HCT116 (cell line): Measurements from ENCODE around the gene ACTN4. TPM values are rescaled to one million over a fixed set of nuclear protein-coding genes. Genes with fewer than 3 reads are reported as not detected.
"Not testable (repeated sequence)": the region's sequence is repeated elsewhere in the genome, so short reads cannot be mapped to it uniquely, and the experiment has no call there.

Experiments
- ATAC-seq: fragments of 200-7000 bp; cut with Tn5 transposase; 2 replicates; pipeline ENCODE4 v1.9.1; 2020; ENCODE audit warnings: mild to moderate bottlenecking, moderate library complexity
- BruUV-seq: library from RNA; stranded (reverse); fragments of 400-500 nt; replicated peaks from 2 replicates; lab custom pipeline; 2021; lab: Mats Ljungman, UMichigan
- CTCF ChIA-PET: fragments of 300-600 bp; sonication (Branson Sonifier 250); formaldehyde crosslinking; loops from one replicate; lab custom pipeline; 2021; ENCODE audit warnings: antibody characterized with exemption; lab: Charles Lee
- POLR2A ChIA-PET: fragments of 300-600, 350-600 bp; sonication (Branson Sonifier 250); formaldehyde crosslinking; loops from one replicate; lab custom pipeline; 2021; ENCODE audit warnings: antibody characterized with exemption; lab: Charles Lee
- RAD21 ChIA-PET, 2 experiments: fragments of 300-600 bp; sonication (Branson Sonifier 250); formaldehyde crosslinking; loops; one replicate each; lab custom pipeline; 2023; ENCODE audit warnings: low total read pairs in 2 of 2; ENCODE audit not compliant: uncharacterized antibody in 2 of 2, unreplicated experiment in 2 of 2, low non-redundant PET in 1 of 2; lab: Charles Lee
- DNase-seq: peaks from one replicate; pipeline ENCODE4 v3.0.0-alpha.2; 2010; ENCODE audit warnings: low read depth, low spot score
- H2AFZ ChIP-seq: fragments of 200-600 bp; shearing (Covaris generic), sonication (generic); 2 replicates; pipeline ENCODE4 v1.6.1; 2017; ENCODE audit warnings: low read depth, mixed run types, mixed read lengths, antibody characterized with exemption, low read length; ENCODE audit not compliant: poor library complexity, severe bottlenecking
- H3K27ac ChIP-seq: 2 replicates; pipeline ENCODE4 v1.5.1; 2012; ENCODE audit warnings: low read depth, low read length
- H3K27me3 ChIP-seq: fragments of 200-600 bp; sonication (generic); 2 replicates; pipeline ENCODE4 v1.6.1; 2016; ENCODE audit warnings: mixed run types, low read length, mixed read lengths; ENCODE audit not compliant: insufficient read depth
- H3K36me3 ChIP-seq, 2 experiments: fragments of 200-500 bp in 1 of 2; fragments of 200-600 bp in 1 of 2; sonication (Bioruptor generic) in 1 of 2; sonication (generic) in 1 of 2; 2 replicates each; pipeline versions ENCODE4 v1.5.1 to v1.6.1; 2014 to 2016; ENCODE audit warnings: low read length in 2 of 2, inconsistent platforms in 1 of 2, mixed read lengths in 1 of 2, mixed run types in 1 of 2; ENCODE audit not compliant: insufficient read depth in 2 of 2, control insufficient read depth in 1 of 2
- H3K4me1 ChIP-seq, 2 experiments: fragments of 200-600 bp in 1 of 2; sonication (generic) in 1 of 2; 2 replicates each; pipeline versions ENCODE4 v1.5.1 to v1.6.1; 2012 to 2017; ENCODE audit warnings: low read length in 2 of 2, inconsistent platforms in 1 of 2, mild to moderate bottlenecking in 1 of 2, mixed read lengths in 1 of 2, mixed run types in 1 of 2, moderate library complexity in 1 of 2; ENCODE audit not compliant: insufficient read depth in 2 of 2, control insufficient read depth in 1 of 2
- H3K4me2 ChIP-seq: fragments of 200-600 bp; sonication (generic); 2 replicates; pipeline ENCODE4 v1.6.1; 2017; ENCODE audit warnings: mixed run types, low read length, mixed read lengths
- H3K4me3 ChIP-seq, 2 experiments: fragments of 200-600 bp in 1 of 2; sonication (generic) in 1 of 2; replicated peaks in 1 of 2; 2 replicates each; pipeline ENCODE4 v1.5.1; 2011 to 2016; ENCODE audit warnings: low read length in 2 of 2, control low read depth in 1 of 2, low read depth in 1 of 2, mild to moderate bottlenecking in 1 of 2, mixed read lengths in 1 of 2, mixed run types in 1 of 2
- H3K79me2 ChIP-seq: fragments of 200-600 bp; sonication (generic); 2 replicates; pipeline ENCODE4 v1.6.1; 2017; ENCODE audit warnings: mild to moderate bottlenecking, mixed run types, low read length, moderate library complexity, mixed read lengths; ENCODE audit not compliant: insufficient read depth
- H3K9ac ChIP-seq: fragments of 200-600 bp; sonication (generic); 2 replicates; pipeline ENCODE4 v1.6.1; 2016; ENCODE audit warnings: low read length, mixed read lengths
- H3K9me2 ChIP-seq: fragments of 200-600 bp; sonication (generic), shearing (Covaris generic); 2 replicates; pipeline ENCODE4 v1.6.1; 2017; ENCODE audit warnings: mixed run types, mild to moderate bottlenecking, moderate library complexity; ENCODE audit not compliant: insufficient read depth
- H3K9me3 ChIP-seq, 2 experiments: fragments of 200-500 bp in 1 of 2; fragments of 200-600 bp in 1 of 2; sonication (Bioruptor generic) in 1 of 2; sonication (generic) in 1 of 2; 2 replicates each; pipeline ENCODE4 v1.6.1; 2014 to 2017; ENCODE audit warnings: low read length in 2 of 2, mixed read lengths in 2 of 2, inconsistent platforms in 1 of 2, low read depth in 1 of 2, mild to moderate bottlenecking in 1 of 2, mixed run types in 1 of 2, moderate library complexity in 1 of 2; ENCODE audit not compliant: control insufficient read depth in 1 of 2, insufficient read depth in 1 of 2
- H4K20me1 ChIP-seq: fragments of 200-600 bp; sonication (generic), shearing (Covaris generic); 2 replicates; pipeline ENCODE4 v1.6.1; 2017; ENCODE audit warnings: mixed run types, mild to moderate bottlenecking, moderate library complexity; ENCODE audit not compliant: insufficient read depth
- JUND ChIP-seq: IDR thresholded peaks from 2 replicates; pipeline ENCODE4 v1.6.1; 2012
- SP1 ChIP-seq: IDR thresholded peaks from 2 replicates; pipeline ENCODE4 v1.6.1; 2012; ENCODE audit warnings: low read depth
- SRF ChIP-seq: IDR thresholded peaks from 2 replicates; pipeline ENCODE4 v1.6.1; 2012; ENCODE audit warnings: low read depth
- YY1 ChIP-seq: IDR thresholded peaks from 2 replicates; pipeline ENCODE4 v1.6.1; 2011; ENCODE audit warnings: low read length, low read depth, moderate library complexity, mild to moderate bottlenecking; ENCODE audit not compliant: insufficient replicate concordance; ENCODE audit errors: extremely low read depth
- ZFX ChIP-seq: fragments of 450-650 bp; IDR thresholded peaks from 2 replicates; pipeline ENCODE4 v1.6.1; 2017
- intact Hi-C: fragments of 100-400 bp; cut with micrococcal nuclease; formaldehyde crosslinking; loops from 2 replicates; pipeline ENCODE4 v1.10.0; 2022
- total RNA-seq: library from RNA; stranded (reverse); gene quantifications from one replicate; pipeline ENCODE4 v1.2.1, GENCODE V29; 2021; ENCODE audit not compliant: unreplicated experiment
- TF ChIP-seq, protein P1 (sequence below): IDR thresholded peaks from 2 replicates; pipeline ENCODE4 v1.6.1; 2011; ENCODE audit warnings: mild to moderate bottlenecking, low read length, moderate library complexity; ENCODE audit not compliant: insufficient replicate concordance; ENCODE audit errors: extremely low read depth
- TF ChIP-seq, protein P2 (sequence below), 3 experiments: fragments of 200-600 bp in 1 of 3; sonication (generic) in 1 of 3; IDR thresholded peaks in 2 of 3; conservative IDR thresholded peaks in 1 of 3; 2 replicates each; pipeline ENCODE4 v1.5.1; 2012 to 2017; ENCODE audit warnings: low read depth in 2 of 3, low read length in 2 of 3, antibody characterized with exemption in 1 of 3, borderline replicate concordance in 1 of 3, control low read depth in 1 of 3, mild to moderate bottlenecking in 1 of 3, mixed read lengths in 1 of 3, mixed run types in 1 of 3, moderate library complexity in 1 of 3; ENCODE audit not compliant: insufficient read depth in 1 of 3

The ACTN4 gene
- total RNA-seq, 1 experiment from 2014 or later = 651 TPM

DNA sequence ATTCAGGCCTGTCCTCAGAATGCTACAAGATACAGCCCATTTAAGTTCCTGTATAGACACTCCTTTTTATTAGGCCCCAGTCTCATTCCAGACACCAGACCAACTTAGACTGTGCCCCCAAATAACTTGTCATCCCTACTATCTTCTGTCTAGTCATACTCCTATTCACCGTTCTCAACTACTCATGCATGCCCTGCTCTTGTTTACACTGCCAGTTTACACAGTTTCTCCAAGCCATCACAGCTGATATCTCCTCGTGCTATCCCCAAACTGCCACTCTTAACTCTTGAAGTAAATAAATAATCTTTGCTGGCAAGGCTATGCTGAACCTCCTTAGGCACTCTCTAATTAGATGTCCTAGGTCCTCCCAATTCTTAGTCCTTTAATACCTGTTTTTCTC lies 106.7 kb downstream of the ACTN4 start:
- POLR2A ChIA-PET, BruUV-seq, H3K9ac ChIP-seq, H4K20me1 ChIP-seq, H3K79me2 ChIP-seq, CTCF ChIA-PET, H3K27me3 ChIP-seq, H3K4me2 ChIP-seq, H3K9me3 ChIP-seq, H3K4me3 ChIP-seq, DNase-seq, RAD21 ChIA-PET, H3K9me2 ChIP-seq, intact Hi-C loops, H3K36me3 ChIP-seq, H3K4me1 ChIP-seq, H3K27ac ChIP-seq, ATAC-seq, H2AFZ ChIP-seq: not testable (repeated sequence)

GRCh38 chr19:38759590-38760003 lies 112.1 kb downstream of the ACTN4 start:
- ATAC-seq (no peak), DNase-seq (no peak)
- Histone ChIP-seq H3K9me3 (no peaks in the 10 kb centered on the region), H3K36me3 (no peaks in the 10 kb centered on the region), H4K20me1 (no peaks in the 10 kb centered on the region), H3K9ac (no peak overlapping the region), H3K9me2 (no peaks in the 10 kb centered on the region), H3K79me2 (no peaks in the 10 kb centered on the region), H3K4me2 (no peak overlapping the region), H3K27me3 (no peaks in the 10 kb centered on the region), H2AFZ (no peak overlapping the region), H3K27ac (no peak overlapping the region), H3K4me3 (no peak overlapping the region), H3K4me1 (no peaks in the 10 kb centered on the region)
- ChIA-PET CTCF (no interaction called here), POLR2A (no interaction called here), RAD21 (no interaction called here)
- intact Hi-C loops = no loop called here
- TF ChIP-seq, protein P1, sequence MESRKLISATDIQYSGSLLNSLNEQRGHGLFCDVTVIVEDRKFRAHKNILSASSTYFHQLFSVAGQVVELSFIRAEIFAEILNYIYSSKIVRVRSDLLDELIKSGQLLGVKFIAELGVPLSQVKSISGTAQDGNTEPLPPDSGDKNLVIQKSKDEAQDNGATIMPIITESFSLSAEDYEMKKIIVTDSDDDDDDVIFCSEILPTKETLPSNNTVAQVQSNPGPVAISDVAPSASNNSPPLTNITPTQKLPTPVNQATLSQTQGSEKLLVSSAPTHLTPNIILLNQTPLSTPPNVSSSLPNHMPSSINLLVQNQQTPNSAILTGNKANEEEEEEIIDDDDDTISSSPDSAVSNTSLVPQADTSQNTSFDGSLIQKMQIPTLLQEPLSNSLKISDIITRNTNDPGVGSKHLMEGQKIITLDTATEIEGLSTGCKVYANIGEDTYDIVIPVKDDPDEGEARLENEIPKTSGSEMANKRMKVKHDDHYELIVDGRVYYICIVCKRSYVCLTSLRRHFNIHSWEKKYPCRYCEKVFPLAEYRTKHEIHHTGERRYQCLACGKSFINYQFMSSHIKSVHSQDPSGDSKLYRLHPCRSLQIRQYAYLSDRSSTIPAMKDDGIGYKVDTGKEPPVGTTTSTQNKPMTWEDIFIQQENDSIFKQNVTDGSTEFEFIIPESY = no peak
- TF ChIP-seq JUND (no peak), ZFX (no peak), SP1 (no peak), YY1 (no peak), SRF (no peak)
- TF ChIP-seq, protein P2, sequence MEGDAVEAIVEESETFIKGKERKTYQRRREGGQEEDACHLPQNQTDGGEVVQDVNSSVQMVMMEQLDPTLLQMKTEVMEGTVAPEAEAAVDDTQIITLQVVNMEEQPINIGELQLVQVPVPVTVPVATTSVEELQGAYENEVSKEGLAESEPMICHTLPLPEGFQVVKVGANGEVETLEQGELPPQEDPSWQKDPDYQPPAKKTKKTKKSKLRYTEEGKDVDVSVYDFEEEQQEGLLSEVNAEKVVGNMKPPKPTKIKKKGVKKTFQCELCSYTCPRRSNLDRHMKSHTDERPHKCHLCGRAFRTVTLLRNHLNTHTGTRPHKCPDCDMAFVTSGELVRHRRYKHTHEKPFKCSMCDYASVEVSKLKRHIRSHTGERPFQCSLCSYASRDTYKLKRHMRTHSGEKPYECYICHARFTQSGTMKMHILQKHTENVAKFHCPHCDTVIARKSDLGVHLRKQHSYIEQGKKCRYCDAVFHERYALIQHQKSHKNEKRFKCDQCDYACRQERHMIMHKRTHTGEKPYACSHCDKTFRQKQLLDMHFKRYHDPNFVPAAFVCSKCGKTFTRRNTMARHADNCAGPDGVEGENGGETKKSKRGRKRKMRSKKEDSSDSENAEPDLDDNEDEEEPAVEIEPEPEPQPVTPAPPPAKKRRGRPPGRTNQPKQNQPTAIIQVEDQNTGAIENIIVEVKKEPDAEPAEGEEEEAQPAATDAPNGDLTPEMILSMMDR (IDR thresholded peaks at IDR 0.05 in 2 of 3, conservative IDR thresholded peaks at IDR 0.05 in 1 of 3; ENCODE audit: borderline replicate concordance in 1 of 3, insufficient read depth in 1 of 3, low read depth in 2 of 3, low read length in 2 of 3) = no peak
- no TSS peak for BruUV-seq

DNA sequence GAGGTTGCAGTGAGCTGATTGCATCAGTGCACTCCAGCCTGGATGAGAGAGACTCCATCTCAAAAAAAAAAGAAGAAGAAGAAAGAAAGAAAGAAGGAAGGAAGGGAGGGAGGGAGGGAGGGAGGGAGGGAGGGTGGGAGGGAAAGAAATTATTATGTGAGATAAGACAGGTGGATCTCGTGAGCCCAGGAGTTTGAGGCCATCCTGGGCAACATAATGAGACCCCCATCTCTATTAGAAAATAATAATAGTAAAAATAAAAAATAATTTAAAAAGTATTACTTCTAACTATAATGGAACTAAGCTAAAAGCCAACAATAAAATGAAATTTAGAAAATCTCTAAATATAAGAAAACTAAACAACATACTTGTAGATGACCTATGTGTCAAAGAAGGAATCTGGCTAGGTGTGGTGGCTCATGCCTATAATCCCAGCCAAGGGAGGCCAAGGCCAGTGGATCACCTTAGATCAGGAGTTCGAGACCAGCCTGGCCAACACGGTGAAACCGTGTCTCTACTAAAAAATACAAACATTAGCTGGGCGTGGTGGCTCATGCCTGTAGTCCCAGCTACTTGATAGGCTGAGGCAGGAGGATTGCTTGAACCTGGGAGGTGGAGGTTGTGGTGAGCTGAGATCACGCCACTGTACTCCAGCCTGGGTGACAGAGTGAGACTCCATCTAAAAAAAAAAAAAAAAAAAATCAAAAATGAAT lies 113.5 kb downstream of the ACTN4 start:
- RAD21 ChIA-PET, H3K4me1 ChIP-seq, intact Hi-C loops, ATAC-seq, H3K36me3 ChIP-seq, H4K20me1 ChIP-seq, H3K79me2 ChIP-seq, BruUV-seq, H3K27ac ChIP-seq, H3K27me3 ChIP-seq, DNase-seq, H3K9me3 ChIP-seq, H3K9me2 ChIP-seq, H3K4me3 ChIP-seq, H3K4me2 ChIP-seq, H2AFZ ChIP-seq, H3K9ac ChIP-seq: not testable (repeated sequence)
- CTCF ChIA-PET = interaction anchor here (1.4 kb wide), 1 partner anchor 9 kb away, joined by 6 read pairs; no protein-coding TSS in a partner anchor
- POLR2A ChIA-PET = interaction anchor here (0.7 to 0.9 kb wide), 2 partner anchors 73 to 318 kb away, joined by 3 read pairs; no protein-coding TSS in a partner anchor
